HG02678 (cell line): Measurements from ENCODE around the gene VPS26B.
A peak's percentile ranks its signal among the peaks of the same experiment; 100 is the strongest.

ENCODE experiments used
- ATAC-seq: cut with Tn5 transposase; IDR thresholded peaks from one replicate; pipeline ENCODE4 v1.9.1; 2021; ENCODE audit warnings: mild to moderate bottlenecking, moderate library complexity; ENCODE audit not compliant: unreplicated experiment

VPS26B gene

GRCh38 chr11:134231958-134232659, 7.6 kb downstream of the VPS26B start:
- ATAC-seq = no peak

GRCh38 chr11:134233729-134234179, 9.3 kb downstream of the VPS26B start:
- no peak for ATAC-seq

- ATAC-seq = no peak
These were observed 10.9 kb downstream of the VPS26B start for GRCh38 chr11:134235399-134235798.

GRCh38 chr11:134236834-134237556, 12.5 kb downstream of the VPS26B start:
- no peak for ATAC-seq

- no peak for ATAC-seq
These were observed 13.1 kb downstream of the VPS26B start for GRCh38 chr11:134237557-134237922.

GRCh38 chr11:134238956-134239355, 14.5 kb downstream of the VPS26B start:
- no peak for ATAC-seq

- ATAC-seq = no peak
These were observed 16.1 kb downstream of the VPS26B start for GRCh38 chr11:134240592-134240991.

GRCh38 chr11:134242376-134242775, 17.9 kb downstream of the VPS26B start:
- no peak for ATAC-seq

GRCh38 chr11:134243913-134244312, 19.4 kb downstream of the VPS26B start:
- ATAC-seq = no peak

GRCh38 chr11:134244593-134244992, 20.1 kb downstream of the VPS26B start:
- ATAC-seq = peak; percentile 86

- ATAC-seq = no peak
These were observed 21.0 kb downstream of the VPS26B start for GRCh38 chr11:134245434-134245833.

GRCh38 chr11:134246100-134246499, 21.6 kb downstream of the VPS26B start:
- no peak for ATAC-seq

GRCh38 chr11:134246678-134247077, 22.2 kb downstream of the VPS26B start:
- ATAC-seq = no peak

GRCh38 chr11:134248910-134249480, 24.5 kb downstream of the VPS26B start:
- no peak for ATAC-seq

- no peak for ATAC-seq
These were observed 25.8 kb downstream of the VPS26B start for GRCh38 chr11:134250246-134250645.

- ATAC-seq = no peak
These were observed 26.2 kb downstream of the VPS26B start for GRCh38 chr11:134250675-134251074.

GRCh38 chr11:134252346-134253187, 28.1 kb downstream of the VPS26B start:
- peak; percentile 31 for ATAC-seq

- ATAC-seq = peak; percentile 99
These were observed 28.9 kb downstream of the VPS26B start, which contains the start of the genes ACAD8 and THYN1 for GRCh38 chr11:134253188-134253993. ACAD8 (plus strand) TSS chr11:134253568; CDS start chr11:134253601, 33 bp downstream. THYN1 (minus strand) TSS chr11:134253352; CDS start chr11:134252882, 470 bp downstream.

- no peak for ATAC-seq
These were observed 30.1 kb downstream of the VPS26B start for GRCh38 chr11:134254433-134255183.
